HCT116 (cell line): ENCODE results near the gene GTF2IRD2.
"Not testable (repeated sequence)": the region's sequence is repeated elsewhere in the genome, so short reads cannot be mapped to it uniquely, and the experiment has no call there.

ENCODE experiments used
- CEBPB ChIP-seq: IDR thresholded peaks from 2 replicates; pipeline ENCODE4 v1.6.1; 2012; ENCODE audit warnings: low read depth
- EGR1 ChIP-seq: IDR thresholded peaks from 2 replicates; pipeline ENCODE4 v1.6.1; 2012; ENCODE audit warnings: low read depth
- EZH2 ChIP-seq: fragments of 200-600 bp; sonication (generic); IDR thresholded peaks from 2 replicates; pipeline ENCODE4 v1.6.1; 2017; ENCODE audit warnings: antibody characterized with exemption, mixed run types
- EZH2phosphoT487 ChIP-seq: fragments of 200-600 bp; IDR thresholded peaks from 2 replicates; pipeline ENCODE4 v1.6.1; 2018; ENCODE audit warnings: antibody characterized with exemption, borderline replicate concordance
- FOSL1 ChIP-seq: IDR thresholded peaks from 2 replicates; pipeline ENCODE4 v1.6.1; 2012; ENCODE audit warnings: low read depth
- POLR2A ChIP-seq: IDR thresholded peaks from 2 replicates; pipeline ENCODE4 v1.7.0; 2011; ENCODE audit warnings: borderline replicate concordance; ENCODE audit not compliant: insufficient read depth, insufficient read length; ENCODE audit errors: extremely low read depth
- POLR2AphosphoS5 ChIP-seq: IDR thresholded peaks from 2 replicates; pipeline ENCODE4 v1.6.1; 2011; ENCODE audit warnings: mild to moderate bottlenecking, low read depth, low read length, moderate library complexity
- RAD21 ChIP-seq: IDR thresholded peaks from 2 replicates; pipeline ENCODE4 v1.6.1; 2012; ENCODE audit warnings: low read depth, mild to moderate bottlenecking
- SRF ChIP-seq: IDR thresholded peaks from 2 replicates; pipeline ENCODE4 v1.6.1; 2012; ENCODE audit warnings: low read depth
- YY1 ChIP-seq: IDR thresholded peaks from 2 replicates; pipeline ENCODE4 v1.6.1; 2011; ENCODE audit warnings: low read length, low read depth, moderate library complexity, mild to moderate bottlenecking; ENCODE audit not compliant: insufficient replicate concordance; ENCODE audit errors: extremely low read depth
- ZNF274 ChIP-seq: fragments of 200-500 bp; sonication (Bioruptor generic); IDR thresholded peaks from 2 replicates; pipeline ENCODE4 v1.6.1; 2014; ENCODE audit warnings: mild to moderate bottlenecking, low read depth, low read length, inconsistent platforms
- TF ChIP-seq, protein P1 (sequence below), 3 experiments: fragments of 200-600 bp in 1 of 3; sonication (generic) in 1 of 3; IDR thresholded peaks in 2 of 3; conservative IDR thresholded peaks in 1 of 3; 2 replicates each; pipeline ENCODE4 v1.5.1; 2012 to 2017; ENCODE audit warnings: low read depth in 2 of 3, low read length in 2 of 3, antibody characterized with exemption in 1 of 3, borderline replicate concordance in 1 of 3, control low read depth in 1 of 3, mild to moderate bottlenecking in 1 of 3, mixed read lengths in 1 of 3, mixed run types in 1 of 3, moderate library complexity in 1 of 3; ENCODE audit not compliant: insufficient read depth in 1 of 3
- TF ChIP-seq, protein P2 (sequence below): IDR thresholded peaks from 2 replicates; pipeline ENCODE4 v1.6.1; 2011; ENCODE audit warnings: mild to moderate bottlenecking, low read length, moderate library complexity; ENCODE audit not compliant: insufficient replicate concordance; ENCODE audit errors: extremely low read depth
- TF ChIP-seq, protein P3 (sequence below): IDR thresholded peaks from 2 replicates; pipeline ENCODE4 v1.6.1; 2012

DNA sequence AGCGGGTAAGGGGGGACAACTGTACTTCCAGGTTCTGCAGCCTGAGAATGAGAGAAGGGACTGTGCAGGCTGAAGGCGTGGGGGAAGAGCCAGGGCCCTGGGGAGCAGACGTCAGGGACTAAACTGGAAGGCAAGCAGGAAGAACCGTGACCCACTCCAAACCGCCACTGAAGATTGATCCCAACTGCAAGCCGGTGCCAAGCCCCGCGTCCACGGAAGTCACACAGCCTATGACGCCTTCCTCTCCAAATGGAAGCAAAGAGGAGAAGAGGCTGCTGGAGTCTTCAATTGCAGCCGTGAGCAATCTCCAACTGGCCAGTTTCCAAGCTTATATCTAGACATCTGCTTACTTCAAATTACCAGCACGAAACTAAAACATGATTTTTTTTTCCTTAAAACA is 1.6 kb downstream of the GTF2IRD2 start:
- not testable (repeated sequence) for TF ChIP-seq EZH2phosphoT487, FOSL1, CEBPB, RAD21, EGR1, ZNF274, POLR2A, POLR2AphosphoS5, EZH2, SRF, YY1
- TF ChIP-seq, protein P1, sequence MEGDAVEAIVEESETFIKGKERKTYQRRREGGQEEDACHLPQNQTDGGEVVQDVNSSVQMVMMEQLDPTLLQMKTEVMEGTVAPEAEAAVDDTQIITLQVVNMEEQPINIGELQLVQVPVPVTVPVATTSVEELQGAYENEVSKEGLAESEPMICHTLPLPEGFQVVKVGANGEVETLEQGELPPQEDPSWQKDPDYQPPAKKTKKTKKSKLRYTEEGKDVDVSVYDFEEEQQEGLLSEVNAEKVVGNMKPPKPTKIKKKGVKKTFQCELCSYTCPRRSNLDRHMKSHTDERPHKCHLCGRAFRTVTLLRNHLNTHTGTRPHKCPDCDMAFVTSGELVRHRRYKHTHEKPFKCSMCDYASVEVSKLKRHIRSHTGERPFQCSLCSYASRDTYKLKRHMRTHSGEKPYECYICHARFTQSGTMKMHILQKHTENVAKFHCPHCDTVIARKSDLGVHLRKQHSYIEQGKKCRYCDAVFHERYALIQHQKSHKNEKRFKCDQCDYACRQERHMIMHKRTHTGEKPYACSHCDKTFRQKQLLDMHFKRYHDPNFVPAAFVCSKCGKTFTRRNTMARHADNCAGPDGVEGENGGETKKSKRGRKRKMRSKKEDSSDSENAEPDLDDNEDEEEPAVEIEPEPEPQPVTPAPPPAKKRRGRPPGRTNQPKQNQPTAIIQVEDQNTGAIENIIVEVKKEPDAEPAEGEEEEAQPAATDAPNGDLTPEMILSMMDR (IDR thresholded peaks at IDR 0.05 in 2 of 3, conservative IDR thresholded peaks at IDR 0.05 in 1 of 3; ENCODE audit: borderline replicate concordance in 1 of 3, insufficient read depth in 1 of 3, low read depth in 2 of 3, low read length in 2 of 3) = not testable (repeated sequence)
- TF ChIP-seq, protein P2, sequence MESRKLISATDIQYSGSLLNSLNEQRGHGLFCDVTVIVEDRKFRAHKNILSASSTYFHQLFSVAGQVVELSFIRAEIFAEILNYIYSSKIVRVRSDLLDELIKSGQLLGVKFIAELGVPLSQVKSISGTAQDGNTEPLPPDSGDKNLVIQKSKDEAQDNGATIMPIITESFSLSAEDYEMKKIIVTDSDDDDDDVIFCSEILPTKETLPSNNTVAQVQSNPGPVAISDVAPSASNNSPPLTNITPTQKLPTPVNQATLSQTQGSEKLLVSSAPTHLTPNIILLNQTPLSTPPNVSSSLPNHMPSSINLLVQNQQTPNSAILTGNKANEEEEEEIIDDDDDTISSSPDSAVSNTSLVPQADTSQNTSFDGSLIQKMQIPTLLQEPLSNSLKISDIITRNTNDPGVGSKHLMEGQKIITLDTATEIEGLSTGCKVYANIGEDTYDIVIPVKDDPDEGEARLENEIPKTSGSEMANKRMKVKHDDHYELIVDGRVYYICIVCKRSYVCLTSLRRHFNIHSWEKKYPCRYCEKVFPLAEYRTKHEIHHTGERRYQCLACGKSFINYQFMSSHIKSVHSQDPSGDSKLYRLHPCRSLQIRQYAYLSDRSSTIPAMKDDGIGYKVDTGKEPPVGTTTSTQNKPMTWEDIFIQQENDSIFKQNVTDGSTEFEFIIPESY = not testable (repeated sequence)
- TF ChIP-seq, protein P3, sequence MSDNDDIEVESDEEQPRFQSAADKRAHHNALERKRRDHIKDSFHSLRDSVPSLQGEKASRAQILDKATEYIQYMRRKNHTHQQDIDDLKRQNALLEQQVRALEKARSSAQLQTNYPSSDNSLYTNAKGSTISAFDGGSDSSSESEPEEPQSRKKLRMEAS = not testable (repeated sequence)
